Loucy (cell line): Measurements from ENCODE around the gene SGO2.

Experiments used
- EZH2phosphoT487 ChIP-seq: fragments of 200-600 bp; IDR thresholded peaks from 2 replicates; pipeline ENCODE4 v1.6.1; 2018; ENCODE audit warnings: antibody characterized with exemption, mild to moderate bottlenecking, moderate library complexity, borderline replicate concordance
- TF ChIP-seq, protein P1 (sequence below): fragments of 200-600 bp; sonication (generic); conservative IDR thresholded peaks from 2 replicates; pipeline ENCODE4 v1.5.1; 2014; ENCODE audit warnings: mild to moderate bottlenecking, antibody characterized with exemption, low read length

DNA sequence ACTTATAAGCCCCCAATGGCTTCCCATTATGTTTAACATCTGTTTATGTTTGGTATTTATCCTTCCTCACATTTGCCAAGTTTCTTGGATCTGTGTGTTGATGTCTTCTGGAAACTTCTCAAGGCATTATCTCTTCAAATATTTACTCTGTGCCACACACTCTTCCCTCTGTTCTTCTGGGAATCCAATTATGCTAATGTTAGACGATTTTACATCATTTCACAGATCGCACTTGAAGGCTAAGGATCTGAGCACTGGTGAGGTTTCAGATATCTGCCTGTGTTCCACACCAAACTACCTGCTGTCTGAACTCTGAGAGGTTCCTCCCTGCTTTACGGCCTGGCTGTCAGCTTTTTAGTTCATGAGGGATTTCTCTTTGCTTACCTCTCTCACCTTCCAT, 69.9 kb downstream of the SGO2 start:
- TF ChIP-seq, protein P1, sequence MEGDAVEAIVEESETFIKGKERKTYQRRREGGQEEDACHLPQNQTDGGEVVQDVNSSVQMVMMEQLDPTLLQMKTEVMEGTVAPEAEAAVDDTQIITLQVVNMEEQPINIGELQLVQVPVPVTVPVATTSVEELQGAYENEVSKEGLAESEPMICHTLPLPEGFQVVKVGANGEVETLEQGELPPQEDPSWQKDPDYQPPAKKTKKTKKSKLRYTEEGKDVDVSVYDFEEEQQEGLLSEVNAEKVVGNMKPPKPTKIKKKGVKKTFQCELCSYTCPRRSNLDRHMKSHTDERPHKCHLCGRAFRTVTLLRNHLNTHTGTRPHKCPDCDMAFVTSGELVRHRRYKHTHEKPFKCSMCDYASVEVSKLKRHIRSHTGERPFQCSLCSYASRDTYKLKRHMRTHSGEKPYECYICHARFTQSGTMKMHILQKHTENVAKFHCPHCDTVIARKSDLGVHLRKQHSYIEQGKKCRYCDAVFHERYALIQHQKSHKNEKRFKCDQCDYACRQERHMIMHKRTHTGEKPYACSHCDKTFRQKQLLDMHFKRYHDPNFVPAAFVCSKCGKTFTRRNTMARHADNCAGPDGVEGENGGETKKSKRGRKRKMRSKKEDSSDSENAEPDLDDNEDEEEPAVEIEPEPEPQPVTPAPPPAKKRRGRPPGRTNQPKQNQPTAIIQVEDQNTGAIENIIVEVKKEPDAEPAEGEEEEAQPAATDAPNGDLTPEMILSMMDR, result no peak
- no peak for TF ChIP-seq EZH2phosphoT487
